Activated CD4-positive, alpha-beta T cell treated with anti-CD3 and anti-CD28 coated beads, Interleukin-2, amount 50 U/mL, for 1 hour (primary cell): ENCODE measurements around the gene PPHLN1.

Source experiments
- DNase-seq: peaks from one replicate; pipeline ENCODE4 v3.0.0-alpha.2; 2020

The PPHLN1 gene

GRCh38 chr12:42325653-42326474, at the start of gene PPHLN1, which contains the start of gene ZCRB1:
PPHLN1 (plus strand) TSS chr12:42326167; CDS start chr12:42335903, 9,736 bp downstream.
ZCRB1 (minus strand) TSS chr12:42326094; CDS start chr12:42324102, 1,992 bp downstream.
- peak; percentile 75 for DNase-seq

GRCh38 chr12:42277396-42278127, 48.4 kb upstream of the PPHLN1 start:
- no peak for DNase-seq

- DNase-seq: no peak
These were observed 47.8 kb upstream of the PPHLN1 start for GRCh38 chr12:42278128-42278510.

GRCh38 chr12:42281278-42281677, 44.7 kb upstream of the PPHLN1 start:
- no peak for DNase-seq

- DNase-seq: no peak
These were observed 44.1 kb upstream of the PPHLN1 start for GRCh38 chr12:42281844-42282243.

- DNase-seq: no peak
These were observed 43.7 kb upstream of the PPHLN1 start for GRCh38 chr12:42282294-42282693.

GRCh38 chr12:42283739-42284138, 42.2 kb upstream of the PPHLN1 start:
- no peak for DNase-seq

- DNase-seq: no peak
These were observed 41.8 kb upstream of the PPHLN1 start for GRCh38 chr12:42284157-42284556.

- no peak for DNase-seq
These were observed 41.1 kb upstream of the PPHLN1 start for GRCh38 chr12:42284876-42285275.

GRCh38 chr12:42285431-42285830, 40.5 kb upstream of the PPHLN1 start:
- no peak for DNase-seq

GRCh38 chr12:42286741-42287140, 39.2 kb upstream of the PPHLN1 start:
- DNase-seq: no peak

- DNase-seq: no peak
These were observed 37.4 kb upstream of the PPHLN1 start for GRCh38 chr12:42288544-42288943.

GRCh38 chr12:42291680-42292079, 34.3 kb upstream of the PPHLN1 start:
- no peak for DNase-seq

- no peak for DNase-seq
These were observed 29.4 kb upstream of the PPHLN1 start for GRCh38 chr12:42296503-42297109.

- DNase-seq: no peak
These were observed 27.1 kb upstream of the PPHLN1 start for GRCh38 chr12:42298887-42299286.

GRCh38 chr12:42299392-42300308, 26.3 kb upstream of the PPHLN1 start:
- DNase-seq: peak; percentile 3

- DNase-seq: no peak
These were observed 19.7 kb upstream of the PPHLN1 start for GRCh38 chr12:42306297-42306696.

- DNase-seq: no peak
These were observed 17.6 kb upstream of the PPHLN1 start for GRCh38 chr12:42308390-42308789.

- DNase-seq: no peak
These were observed 16.0 kb upstream of the PPHLN1 start for GRCh38 chr12:42309996-42310395.

GRCh38 chr12:42315108-42315507, 10.9 kb upstream of the PPHLN1 start:
- DNase-seq: no peak

GRCh38 chr12:42320796-42321195, 5.2 kb upstream of the PPHLN1 start:
- DNase-seq: no peak

- DNase-seq: no peak
These were observed 3.4 kb upstream of the PPHLN1 start for GRCh38 chr12:42322567-42322966.

- no peak for DNase-seq
These were observed 2.1 kb upstream of the PPHLN1 start for GRCh38 chr12:42323856-42324255.
